HepG2 (cell line): Measurements from ENCODE around the gene AQP5. TPM values are rescaled to one million over a fixed set of nuclear protein-coding genes. Genes with fewer than 3 reads are reported as not detected.

Experiments
- ATAC-seq: fragments of 200-7000 bp; cut with Tn5 transposase; 3 replicates; pipeline ENCODE4 v1.9.1; 2020; ENCODE audit warnings: mild to moderate bottlenecking, moderate library complexity
- BruUV-seq: library from RNA; stranded (reverse); fragments of 400-500 nt; replicated peaks from 2 replicates; lab custom pipeline; 2021; lab: Mats Ljungman, UMichigan
- CTCF ChIA-PET: fragments of 300-600 bp; formaldehyde crosslinking; extraction: SDS; loops from one replicate; lab custom pipeline; 2021; ENCODE audit warnings: low total read pairs, inconsistent platforms, low intra/inter-chr PET ratio; lab: Yijun Ruan, JAX
- POLR2A ChIA-PET: fragments of 350-600 bp; sonication (Branson Sonifier 250); formaldehyde crosslinking; loops from one replicate; lab custom pipeline; 2020; ENCODE audit warnings: antibody characterized with exemption, inconsistent platforms; lab: Yijun Ruan, JAX
- DNase-seq: peaks from one replicate; pipeline ENCODE4 v3.0.0-alpha.2; 2015; ENCODE audit warnings: low spot score
- FAIRE-seq: peaks from 3 replicates; lab custom pipeline; 2011; peaks lifted over from hg19 to GRCh38; lab: Jason Lieb, UNC
- H2AFZ ChIP-seq: one replicate; pipeline ENCODE4 v1.6.1; 2011; ENCODE audit warnings: low read length, inconsistent platforms
- H3K27ac ChIP-seq: fragments of 300-600 bp; 3 replicates; pipeline ENCODE4 v1.8.0; 2011; ENCODE audit warnings: mixed run types, mild to moderate bottlenecking, mixed read lengths, low read length, inconsistent platforms; ENCODE audit not compliant: insufficient read depth; ENCODE audit errors: extremely low read length
- H3K27me3 ChIP-seq, 2 experiments: fragments of 200-600 bp in 1 of 2; 2 replicates in 1 of 2; 3 replicates in 1 of 2; pipeline versions ENCODE4 v1.6.0 to v1.8.0; 2011; ENCODE audit warnings: low read length in 2 of 2, mild to moderate bottlenecking in 2 of 2, moderate library complexity in 2 of 2, inconsistent platforms in 1 of 2; ENCODE audit not compliant: insufficient read depth in 2 of 2, control insufficient read depth in 1 of 2
- H3K36me3 ChIP-seq, 2 experiments: fragments of 200-600 bp in 1 of 2; replicated peaks in 1 of 2; 2 replicates in 1 of 2; 3 replicates in 1 of 2; pipeline versions ENCODE4 v1.5.1 to v1.8.0; 2011; ENCODE audit warnings: low read length in 2 of 2, inconsistent platforms in 1 of 2; ENCODE audit not compliant: insufficient read depth in 2 of 2, control insufficient read depth in 1 of 2
- H3K4me1 ChIP-seq: 2 replicates; pipeline ENCODE4 v1.5.1; 2012; ENCODE audit warnings: low read length, inconsistent platforms; ENCODE audit not compliant: insufficient read depth
- H3K4me2 ChIP-seq: 2 replicates; pipeline ENCODE4 v1.6.0; 2011; ENCODE audit warnings: low read depth, low read length, inconsistent platforms
- H3K4me3 ChIP-seq, 3 experiments: fragments of 200-600 bp in 1 of 3; sonication (generic), shearing (Covaris generic) in 1 of 3; replicated peaks in 1 of 3; 2 replicates each; pipeline ENCODE4 v1.5.1; 2011 to 2016; ENCODE audit warnings: low read length in 3 of 3, inconsistent platforms in 2 of 3, low read depth in 2 of 3, mild to moderate bottlenecking in 2 of 3, control low read depth in 1 of 3, mixed read lengths in 1 of 3; ENCODE audit not compliant: insufficient read depth in 1 of 3
- H3K79me2 ChIP-seq: one replicate; pipeline ENCODE4 v1.6.1; 2011; ENCODE audit warnings: low read length, inconsistent platforms; ENCODE audit not compliant: insufficient read depth
- H3K9ac ChIP-seq: 2 replicates; pipeline ENCODE4 v1.6.0; 2011; ENCODE audit warnings: mild to moderate bottlenecking, low read depth, low read length, inconsistent platforms; ENCODE audit not compliant: insufficient read depth
- H3K9me3 ChIP-seq: 2 replicates; pipeline ENCODE4 v1.5.1; 2012; ENCODE audit warnings: mild to moderate bottlenecking, low read length
- H4K20me1 ChIP-seq: 2 replicates; pipeline ENCODE4 v1.6.0; 2011; ENCODE audit warnings: inconsistent platforms, mild to moderate bottlenecking, low read length, moderate library complexity; ENCODE audit not compliant: insufficient read depth
- ARNTL ChIP-seq: sonication (generic); formaldehyde crosslinking; IDR thresholded peaks from 2 replicates; pipeline ENCODE4 v1.4.0; 2020; ENCODE audit warnings: mild to moderate bottlenecking, missing genetic modification reagents
- CEBPG ChIP-seq: IDR thresholded peaks from 2 replicates; pipeline ENCODE4 v1.6.1; 2016
- KDM6A ChIP-seq: IDR thresholded peaks from 2 replicates; pipeline ENCODE4 v1.6.1; 2016; ENCODE audit warnings: low read depth
- SNAPC2 ChIP-seq: sonication (generic); formaldehyde crosslinking; IDR thresholded peaks from 2 replicates; pipeline ENCODE4 v1.8.1; 2022; ENCODE audit warnings: mild to moderate bottlenecking, missing genetic modification reagents
- TBX2 ChIP-seq: sonication (generic); formaldehyde crosslinking; IDR thresholded peaks from 2 replicates; pipeline ENCODE4 v1.5.0; 2020; ENCODE audit warnings: missing genetic modification reagents, mild to moderate bottlenecking, borderline replicate concordance
- YY1 ChIP-seq: IDR thresholded peaks from 2 replicates; pipeline ENCODE4 v1.6.1; 2011; ENCODE audit warnings: low read length, low read depth, moderate library complexity, mild to moderate bottlenecking; ENCODE audit not compliant: insufficient read depth, insufficient replicate concordance
- ZFP41 ChIP-seq: sonication (generic); formaldehyde crosslinking; IDR thresholded peaks from 2 replicates; pipeline ENCODE4 v1.4.0; 2020; ENCODE audit warnings: mild to moderate bottlenecking, missing genetic modification reagents, borderline replicate concordance
- ZNF263 ChIP-seq: sonication (generic); formaldehyde crosslinking; IDR thresholded peaks from 2 replicates; pipeline ENCODE4 v1.4.0; 2020; ENCODE audit warnings: missing genetic modification reagents
- ZNF772 ChIP-seq: sonication (generic); formaldehyde crosslinking; IDR thresholded peaks from 2 replicates; pipeline ENCODE4 v1.5.0; 2020; ENCODE audit warnings: mild to moderate bottlenecking, missing genetic modification reagents
- WGBS: methylation state at CpG from one replicate; pipeline ENCODE4 v1.1.6; 2017; ENCODE audit warnings: low lambda C conversion rate; 5-methylcytosine and 5-hydroxymethylcytosine counted together
- in situ Hi-C: cut with HindIII; loops from 2 replicates; pipeline ENCODE4 v1.10.0; 2017; ENCODE audit warnings: low pct_unique_long_range_greater_than_20kb; ENCODE audit not compliant: extremely low pct_ligation_motif_present
- intact Hi-C: fragments of 100-400 bp; cut with micrococcal nuclease; formaldehyde crosslinking; loops from one replicate; pipeline ENCODE4 v1.10.0; 2022; ENCODE audit not compliant: unreplicated experiment
- polyA plus RNA-seq, 8 experiments: library from polyadenylated mRNA; depleted of rRNA in 3 of 8; stranded (reverse) in 7 of 8; unstranded in 1 of 8; fragments of >200 nt; fragmentation: Illumina TruSeq in 4 of 8; extraction: Trizol in 4 of 8; gene quantifications; 2 replicates each; pipeline versions ENCODE4 v1.2.1 to v1.2.3, GENCODE V29; 2011 to 2016; ENCODE audit warnings: low read depth in 4 of 8, missing spikeins in 1 of 8, mixed read lengths in 1 of 8; ENCODE audit not compliant: insufficient read depth in 1 of 8
- total RNA-seq, 5 experiments: library from RNA; depleted of rRNA; stranded (reverse); fragments of >200 nt; fragmentation: Illumina TruSeq; extraction: Trizol; gene quantifications; 2 replicates each; pipeline ENCODE4 v1.2.3, GENCODE V29; 2016; ENCODE audit warnings: low read depth in 1 of 5
- TF ChIP-seq, protein P1 (sequence below): sonication (generic); formaldehyde crosslinking; IDR thresholded peaks from 2 replicates; pipeline ENCODE4 v1.5.0; 2020; ENCODE audit warnings: mild to moderate bottlenecking, missing genetic modification reagents, moderate library complexity
- TF ChIP-seq, protein P2 (sequence below), 2 experiments: fragments of 450-650 bp in 1 of 2; sonication (generic) in 1 of 2; formaldehyde crosslinking; IDR thresholded peaks; 2 replicates each; pipeline versions ENCODE4 v1.5.0 to v1.8.0; 2020 to 2022; ENCODE audit warnings: mild to moderate bottlenecking in 1 of 2, missing genetic modification reagents in 1 of 2
- TF ChIP-seq, protein P3 (sequence below): sonication (generic); formaldehyde crosslinking; IDR thresholded peaks from 2 replicates; pipeline ENCODE4 v1.5.0; 2020; ENCODE audit warnings: missing genetic modification reagents, mild to moderate bottlenecking, borderline replicate concordance
- TF ChIP-seq, protein P4 (sequence below): sonication (generic); formaldehyde crosslinking; IDR thresholded peaks from 2 replicates; pipeline ENCODE4 v1.8.0; 2022; ENCODE audit warnings: mild to moderate bottlenecking, missing genetic modification reagents, moderate library complexity

The AQP5 gene
- total and polyA plus RNA-seq, 2 of the 13 experiments (the other 11 are each of a cell fraction or from before 2014, with no cell fraction given): not detected

DNA sequence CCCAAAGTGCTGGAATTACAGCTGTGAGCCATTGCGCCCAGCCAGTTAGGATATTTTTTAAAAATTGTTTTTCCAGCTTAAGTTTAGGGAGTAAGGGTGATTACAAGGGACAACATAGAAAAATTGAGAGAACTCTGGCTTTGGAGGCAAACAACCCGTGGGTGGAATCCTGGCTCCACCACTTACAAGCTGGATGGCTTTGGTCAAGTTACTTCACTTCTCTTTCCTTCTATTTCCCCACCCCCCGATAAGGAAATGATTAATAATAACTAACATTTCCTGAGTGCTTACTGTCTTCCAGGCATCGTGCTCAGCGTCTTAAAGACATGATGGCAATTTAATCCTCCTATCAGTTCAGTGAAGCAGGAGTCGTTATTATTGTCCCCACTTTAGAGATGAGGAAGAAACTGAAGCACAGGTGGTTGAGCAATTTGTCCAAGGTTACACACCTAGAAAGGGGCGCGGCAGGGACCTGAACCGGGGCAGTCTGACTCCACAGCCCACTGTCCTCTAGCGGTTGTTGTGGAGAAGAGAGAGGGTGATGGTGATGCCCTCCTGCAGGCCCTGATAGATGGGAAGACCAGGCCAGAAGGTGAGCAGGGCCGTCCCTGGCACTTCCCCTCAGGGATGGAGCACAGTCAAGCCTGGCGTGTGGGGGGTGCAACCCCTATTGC, 41.3 kb upstream of the AQP5 start:
- Histone ChIP-seq H3K27ac (no peak overlapping the region), H3K9ac (no peak overlapping the region), H3K27me3 (peaks cover 3 to 11% of the 10 kb centered on the region in 2 experiments; a peak in 3 of 5 replicates), H2AFZ (no peak overlapping the region), H3K36me3 (no peaks in the 10 kb centered on the region), H4K20me1 (no peaks in the 10 kb centered on the region), H3K4me1 (no peaks in the 10 kb centered on the region), H3K9me3 (no peaks in the 10 kb centered on the region), H3K4me3 (no peak overlapping the region), H3K79me2 (no peaks in the 10 kb centered on the region), H3K4me2 (no peak overlapping the region)
- intact Hi-C loops: no loop called here
- no TSS peak for BruUV-seq
- TF ChIP-seq ZNF263 (CRISPR knock-in tag) (no peak), CEBPG (CRISPR knock-in tag) (0 out of 2 replicates have a peak, but pooled peaks have one; percentile 11)
- TF ChIP-seq, protein P1, sequence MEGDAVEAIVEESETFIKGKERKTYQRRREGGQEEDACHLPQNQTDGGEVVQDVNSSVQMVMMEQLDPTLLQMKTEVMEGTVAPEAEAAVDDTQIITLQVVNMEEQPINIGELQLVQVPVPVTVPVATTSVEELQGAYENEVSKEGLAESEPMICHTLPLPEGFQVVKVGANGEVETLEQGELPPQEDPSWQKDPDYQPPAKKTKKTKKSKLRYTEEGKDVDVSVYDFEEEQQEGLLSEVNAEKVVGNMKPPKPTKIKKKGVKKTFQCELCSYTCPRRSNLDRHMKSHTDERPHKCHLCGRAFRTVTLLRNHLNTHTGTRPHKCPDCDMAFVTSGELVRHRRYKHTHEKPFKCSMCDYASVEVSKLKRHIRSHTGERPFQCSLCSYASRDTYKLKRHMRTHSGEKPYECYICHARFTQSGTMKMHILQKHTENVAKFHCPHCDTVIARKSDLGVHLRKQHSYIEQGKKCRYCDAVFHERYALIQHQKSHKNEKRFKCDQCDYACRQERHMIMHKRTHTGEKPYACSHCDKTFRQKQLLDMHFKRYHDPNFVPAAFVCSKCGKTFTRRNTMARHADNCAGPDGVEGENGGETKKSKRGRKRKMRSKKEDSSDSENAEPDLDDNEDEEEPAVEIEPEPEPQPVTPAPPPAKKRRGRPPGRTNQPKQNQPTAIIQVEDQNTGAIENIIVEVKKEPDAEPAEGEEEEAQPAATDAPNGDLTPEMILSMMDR: peak; percentile 34; the same call in 1 of the 2 replicates
- ChIA-PET POLR2A (no interaction called here), CTCF (no interaction called here)
- FAIRE-seq: no peak
- 24% methylated on average over 10 of the region's 12 CpGs for WGBS
- peak; percentile 83 for ATAC-seq
- DNase-seq: peak; percentile 33
- in situ Hi-C loops: no loop called here

DNA sequence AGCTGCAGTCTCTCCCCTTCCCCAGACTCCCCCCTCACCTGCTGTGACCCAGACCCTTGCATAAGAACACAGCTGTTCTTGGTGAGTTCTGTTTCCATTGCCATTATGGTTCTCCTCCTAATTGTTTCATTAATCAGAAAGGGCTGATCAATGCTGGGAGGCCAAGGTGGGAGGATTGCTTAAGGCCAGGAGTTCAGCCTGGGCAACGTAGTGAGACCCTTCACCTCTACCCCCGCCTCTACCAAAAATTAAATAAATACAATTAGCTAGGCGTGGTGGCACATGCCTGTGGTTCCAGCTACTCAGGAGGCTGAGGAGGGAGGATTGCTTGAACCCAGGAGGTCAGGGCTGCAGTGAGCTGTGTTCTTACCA, 40.8 kb upstream of the AQP5 start:
- ATAC-seq (no peak), FAIRE-seq (no peak), DNase-seq (no peak)
- Histone ChIP-seq H3K4me2 (no peak overlapping the region), H3K9ac (no peak overlapping the region), H4K20me1 (no peaks in the 10 kb centered on the region), H3K9me3 (no peaks in the 10 kb centered on the region), H3K27ac (no peak overlapping the region), H3K4me3 (no peak overlapping the region), H3K27me3 (peaks cover 3 to 11% of the 10 kb centered on the region in 2 experiments; a peak in 3 of 5 replicates), H3K79me2 (no peaks in the 10 kb centered on the region), H3K36me3 (no peaks in the 10 kb centered on the region), H2AFZ (no peak overlapping the region), H3K4me1 (no peaks in the 10 kb centered on the region)
- CTCF ChIA-PET: no interaction called here
- POLR2A ChIA-PET: no interaction called here
- 32% methylated on average over 3 of the region's 3 CpGs for WGBS
- in situ Hi-C loops: no loop called here
- intact Hi-C loops: no loop called here
- BruUV-seq: no TSS peak
- no peak for TF ChIP-seq ZFP41
- TF ChIP-seq ARNTL (CRISPR knock-in tag): no peak
- TF ChIP-seq, protein P2, sequence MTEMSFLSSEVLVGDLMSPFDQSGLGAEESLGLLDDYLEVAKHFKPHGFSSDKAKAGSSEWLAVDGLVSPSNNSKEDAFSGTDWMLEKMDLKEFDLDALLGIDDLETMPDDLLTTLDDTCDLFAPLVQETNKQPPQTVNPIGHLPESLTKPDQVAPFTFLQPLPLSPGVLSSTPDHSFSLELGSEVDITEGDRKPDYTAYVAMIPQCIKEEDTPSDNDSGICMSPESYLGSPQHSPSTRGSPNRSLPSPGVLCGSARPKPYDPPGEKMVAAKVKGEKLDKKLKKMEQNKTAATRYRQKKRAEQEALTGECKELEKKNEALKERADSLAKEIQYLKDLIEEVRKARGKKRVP (CRISPR knock-in tag; IDR thresholded peaks at IDR 0.05): no peak
- no peak for TF ChIP-seq KDM6A (CRISPR knock-in tag)
- TF ChIP-seq YY1: no peak
- TF ChIP-seq TBX2 (CRISPR knock-in tag): no peak
- TF ChIP-seq, protein P3, sequence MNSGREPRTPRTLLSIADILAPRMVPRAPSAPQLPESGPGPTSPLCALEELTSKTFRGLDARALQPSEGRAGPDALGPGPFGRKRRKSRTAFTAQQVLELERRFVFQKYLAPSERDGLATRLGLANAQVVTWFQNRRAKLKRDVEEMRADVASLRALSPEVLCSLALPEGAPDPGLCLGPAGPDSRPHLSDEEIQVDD: no peak
- TF ChIP-seq, protein P4, sequence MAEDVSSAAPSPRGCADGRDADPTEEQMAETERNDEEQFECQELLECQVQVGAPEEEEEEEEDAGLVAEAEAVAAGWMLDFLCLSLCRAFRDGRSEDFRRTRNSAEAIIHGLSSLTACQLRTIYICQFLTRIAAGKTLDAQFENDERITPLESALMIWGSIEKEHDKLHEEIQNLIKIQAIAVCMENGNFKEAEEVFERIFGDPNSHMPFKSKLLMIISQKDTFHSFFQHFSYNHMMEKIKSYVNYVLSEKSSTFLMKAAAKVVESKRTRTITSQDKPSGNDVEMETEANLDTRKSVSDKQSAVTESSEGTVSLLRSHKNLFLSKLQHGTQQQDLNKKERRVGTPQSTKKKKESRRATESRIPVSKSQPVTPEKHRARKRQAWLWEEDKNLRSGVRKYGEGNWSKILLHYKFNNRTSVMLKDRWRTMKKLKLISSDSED (CRISPR knock-in tag): no peak
- TF ChIP-seq ZNF772: no peak
- no peak for TF ChIP-seq SNAPC2
